HG03575 (cell line): ENCODE measurements around the gene GTPBP4.

Experiments
- ATAC-seq: cut with Tn5 transposase; IDR thresholded peaks from one replicate; pipeline ENCODE4 v1.9.1; 2021; ENCODE audit not compliant: unreplicated experiment, insufficient number of reproducible peaks, low FRiP score; ENCODE audit errors: extremely low read depth

The GTPBP4 gene

GRCh38 chr10:964321-964987 lies 23.8 kb upstream of the GTPBP4 start:
- no peak for ATAC-seq

GRCh38 chr10:964988-965417 lies 23.2 kb upstream of the GTPBP4 start:
- ATAC-seq, result no peak

- ATAC-seq, result no peak
Measured at GRCh38 chr10:966466-967235, 21.6 kb upstream of the GTPBP4 start.

GRCh38 chr10:968546-969199 lies 19.6 kb upstream of the GTPBP4 start:
- ATAC-seq, result no peak

GRCh38 chr10:969473-970150 lies 18.6 kb upstream of the GTPBP4 start:
- no peak for ATAC-seq

GRCh38 chr10:970311-971149 lies 17.7 kb upstream of the GTPBP4 start:
- ATAC-seq, result no peak

- ATAC-seq, result no peak
Measured at GRCh38 chr10:971150-971542, 17.1 kb upstream of the GTPBP4 start.

- ATAC-seq, result no peak
Measured at GRCh38 chr10:971613-972012, 16.6 kb upstream of the GTPBP4 start.

- no peak for ATAC-seq
Measured at GRCh38 chr10:972763-973162, 15.5 kb upstream of the GTPBP4 start.

- ATAC-seq, result no peak
Measured at GRCh38 chr10:974038-974784, 14.0 kb upstream of the GTPBP4 start.

- ATAC-seq, result no peak
Measured at GRCh38 chr10:974785-975074, 13.5 kb upstream of the GTPBP4 start.

- ATAC-seq, result no peak
Measured at GRCh38 chr10:976316-976715, 11.9 kb upstream of the GTPBP4 start.

GRCh38 chr10:978826-979421 lies 9.3 kb upstream of the GTPBP4 start:
- ATAC-seq, result no peak

GRCh38 chr10:980468-981093 lies 7.7 kb upstream of the GTPBP4 start:
- no peak for ATAC-seq

- ATAC-seq, result no peak
Measured at GRCh38 chr10:983401-983800, 4.8 kb upstream of the GTPBP4 start.

GRCh38 chr10:983971-984655 lies 4.1 kb upstream of the GTPBP4 start:
- no peak for ATAC-seq

- no peak for ATAC-seq
Measured at GRCh38 chr10:985361-985760, 2.9 kb upstream of the GTPBP4 start.
